ENCODE measurements around the gene ST7L.

The ST7L gene

GRCh38 chr1:112536561-112536960, 82.4 kb downstream of the ST7L start:
- no peaks in the 10 kb centered on the region for H3K36me3 ChIP-seq (ENCODE audit: control insufficient read depth, insufficient read depth, low read length)
- no peak for DNase-seq (ENCODE audit: extremely low read depth, insufficient read length)
- H3K27me3 ChIP-seq (replicated peaks; ENCODE audit: control insufficient read depth, insufficient read depth, low read length) = no peaks in the 10 kb centered on the region
- TF ChIP-seq CTCF (IDR thresholded peaks at IDR 0.05; ENCODE audit: insufficient read depth, low read length, poor library complexity, severe bottlenecking) = no peak
- H3K4me3 ChIP-seq (replicated peaks; ENCODE audit: low read depth, low read length) = no peak overlapping the region

GRCh38 chr1:112533029-112533428, 85.9 kb downstream of the ST7L start:
- H3K36me3 ChIP-seq (ENCODE audit: control insufficient read depth, insufficient read depth, low read length) = no peaks in the 10 kb centered on the region
- DNase-seq (ENCODE audit: extremely low read depth, insufficient read length) = no peak
- TF ChIP-seq CTCF (IDR thresholded peaks at IDR 0.05; ENCODE audit: insufficient read depth, low read length, poor library complexity, severe bottlenecking) = no peak
- H3K4me3 ChIP-seq (replicated peaks; ENCODE audit: low read depth, low read length) = no peak overlapping the region
- H3K27me3 ChIP-seq (replicated peaks; ENCODE audit: control insufficient read depth, insufficient read depth, low read length) = no peaks in the 10 kb centered on the region

GRCh38 chr1:112532064-112532463, 86.9 kb downstream of the ST7L start:
- Histone ChIP-seq H3K36me3 (ENCODE audit: control insufficient read depth, insufficient read depth, low read length) (no peaks in the 10 kb centered on the region), H3K4me3 (replicated peaks; ENCODE audit: low read depth, low read length) (no peak overlapping the region), H3K27me3 (replicated peaks; ENCODE audit: control insufficient read depth, insufficient read depth, low read length) (no peaks in the 10 kb centered on the region)
- DNase-seq (ENCODE audit: extremely low read depth, insufficient read length) = no peak
- TF ChIP-seq CTCF (IDR thresholded peaks at IDR 0.05; ENCODE audit: insufficient read depth, low read length, poor library complexity, severe bottlenecking) = no peak

GRCh38 chr1:112530832-112531231, 88.1 kb downstream of the ST7L start:
- H3K36me3 ChIP-seq (ENCODE audit: control insufficient read depth, insufficient read depth, low read length) = no peaks in the 10 kb centered on the region
- DNase-seq (ENCODE audit: extremely low read depth, insufficient read length) = no peak
- no peaks in the 10 kb centered on the region for H3K27me3 ChIP-seq (replicated peaks; ENCODE audit: control insufficient read depth, insufficient read depth, low read length)
- no peak overlapping the region for H3K4me3 ChIP-seq (replicated peaks; ENCODE audit: low read depth, low read length)
- TF ChIP-seq CTCF (IDR thresholded peaks at IDR 0.05; ENCODE audit: insufficient read depth, low read length, poor library complexity, severe bottlenecking) = no peak

GRCh38 chr1:112529301-112529700, 89.6 kb downstream of the ST7L start:
- Histone ChIP-seq H3K4me3 (replicated peaks; ENCODE audit: low read depth, low read length) (no peak overlapping the region), H3K36me3 (ENCODE audit: control insufficient read depth, insufficient read depth, low read length) (no peaks in the 10 kb centered on the region), H3K27me3 (replicated peaks; ENCODE audit: control insufficient read depth, insufficient read depth, low read length) (no peaks in the 10 kb centered on the region)
- no peak for TF ChIP-seq CTCF (IDR thresholded peaks at IDR 0.05; ENCODE audit: insufficient read depth, low read length, poor library complexity, severe bottlenecking)
- DNase-seq (ENCODE audit: extremely low read depth, insufficient read length) = no peak

GRCh38 chr1:112528076-112528475, 90.9 kb downstream of the ST7L start:
- no peak for DNase-seq (ENCODE audit: extremely low read depth, insufficient read length)
- H3K4me3 ChIP-seq (replicated peaks; ENCODE audit: low read depth, low read length) = no peak overlapping the region
- TF ChIP-seq CTCF (IDR thresholded peaks at IDR 0.05; ENCODE audit: insufficient read depth, low read length, poor library complexity, severe bottlenecking) = no peak
- H3K36me3 ChIP-seq (ENCODE audit: control insufficient read depth, insufficient read depth, low read length) = no peaks in the 10 kb centered on the region
- H3K27me3 ChIP-seq (replicated peaks; ENCODE audit: control insufficient read depth, insufficient read depth, low read length) = no peaks in the 10 kb centered on the region
